GM19438 (cell line): ENCODE data around the gene NPC1.

ENCODE experiments used
- ATAC-seq: cut with Tn5 transposase; IDR thresholded peaks from one replicate; pipeline ENCODE4 v1.9.1; 2021; ENCODE audit warnings: low read depth; ENCODE audit not compliant: unreplicated experiment

The NPC1 gene

GRCh38 chr18:23552505-23552904 lies 33.8 kb downstream of the NPC1 start:
- ATAC-seq = no peak

- no peak for ATAC-seq
Measured at GRCh38 chr18:23551978-23552377, 34.3 kb downstream of the NPC1 start.

- ATAC-seq = no peak
Measured at GRCh38 chr18:23550898-23551297, 35.4 kb downstream of the NPC1 start.

- no peak for ATAC-seq
Measured at GRCh38 chr18:23548719-23549118, 37.6 kb downstream of the NPC1 start.

GRCh38 chr18:23548275-23548674 lies 38.0 kb downstream of the NPC1 start:
- ATAC-seq = no peak

GRCh38 chr18:23547846-23548245 lies 38.5 kb downstream of the NPC1 start:
- no peak for ATAC-seq

- no peak for ATAC-seq
Measured at GRCh38 chr18:23547306-23547705, 39.0 kb downstream of the NPC1 start.

- ATAC-seq = no peak
Measured at GRCh38 chr18:23545247-23545789, 41.0 kb downstream of the NPC1 start.

GRCh38 chr18:23542461-23542860 lies 43.8 kb downstream of the NPC1 start:
- no peak for ATAC-seq

GRCh38 chr18:23541349-23542093 lies 44.8 kb downstream of the NPC1 start:
- ATAC-seq = no peak

- peak; percentile 80 for ATAC-seq
Measured at GRCh38 chr18:23540867-23541266, 45.4 kb downstream of the NPC1 start.

GRCh38 chr18:23539911-23540525 lies 46.3 kb downstream of the NPC1 start:
- no peak for ATAC-seq

- no peak for ATAC-seq
Measured at GRCh38 chr18:23539296-23539695, 47.0 kb downstream of the NPC1 start.

- no peak for ATAC-seq
Measured at GRCh38 chr18:23538870-23539269, 47.4 kb downstream of the NPC1 start.

- no peak for ATAC-seq
Measured at GRCh38 chr18:23538001-23538400, 48.3 kb downstream of the NPC1 start.

GRCh38 chr18:23537274-23537673 lies 49.0 kb downstream of the NPC1 start:
- no peak for ATAC-seq

GRCh38 chr18:23536204-23536603 lies 50.1 kb downstream of the NPC1 start:
- ATAC-seq = no peak

GRCh38 chr18:23534276-23534675 lies 52.0 kb downstream of the NPC1 start:
- ATAC-seq = no peak

GRCh38 chr18:23532848-23533247 lies 53.5 kb downstream of the NPC1 start:
- no peak for ATAC-seq

- ATAC-seq = no peak
Measured at GRCh38 chr18:23531912-23532311, 54.4 kb downstream of the NPC1 start.

GRCh38 chr18:23530195-23530594 lies 56.1 kb downstream of the NPC1 start:
- no peak for ATAC-seq

- no peak for ATAC-seq
Measured at GRCh38 chr18:23529604-23530003, 56.7 kb downstream of the NPC1 start.
